T-helper 9 cell (primary cell): ENCODE measurements around the gene DOLPP1.

ENCODE experiments used
- DNase-seq: peaks from one replicate; pipeline ENCODE4 v3.0.0-alpha.2; 2020

Gene DOLPP1

GRCh38 chr9:129068110-129068509, 12.8 kb upstream of the DOLPP1 start:
- no peak for DNase-seq

GRCh38 chr9:129068990-129069861, 11.7 kb upstream of the DOLPP1 start:
- DNase-seq = peak; percentile 48

DNA sequence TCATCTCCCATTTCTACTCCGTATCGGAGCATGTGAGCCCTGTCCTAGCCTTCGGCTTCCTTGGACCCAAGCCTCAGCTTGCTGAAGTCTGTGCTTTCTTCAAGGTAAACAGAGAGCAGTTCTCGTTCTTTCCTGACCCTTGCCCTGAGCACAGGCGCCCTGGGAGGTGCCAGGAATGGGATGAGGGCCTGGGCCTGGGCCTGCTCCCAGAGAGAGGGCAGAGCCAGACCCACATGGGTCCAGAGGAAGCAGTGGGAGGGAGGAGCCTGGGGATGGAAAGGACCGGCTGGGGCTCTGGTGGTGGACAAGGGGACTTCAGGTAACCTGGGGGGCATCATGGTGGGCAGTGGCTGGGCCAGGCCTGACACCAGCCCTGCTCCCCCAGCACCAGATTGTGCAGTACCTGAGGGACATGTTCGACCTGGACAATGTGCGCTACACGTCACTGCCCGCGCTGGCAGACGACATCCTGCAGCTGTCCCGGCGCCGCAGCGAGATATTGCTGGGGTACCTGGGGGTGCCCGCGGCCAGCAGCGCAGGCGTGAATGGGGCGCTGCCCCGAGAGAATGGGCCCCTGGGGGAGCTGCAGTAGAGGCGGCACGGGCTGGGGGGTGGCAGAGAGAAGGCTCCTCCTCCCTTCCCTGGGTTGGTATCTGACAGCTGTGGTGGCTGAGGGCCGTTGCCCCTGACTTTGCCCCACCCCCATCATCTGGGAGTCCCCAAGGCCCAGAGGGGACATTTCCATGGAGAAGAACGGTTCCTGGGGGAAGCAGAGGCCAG, 10.9 kb upstream of the DOLPP1 start:
- DNase-seq = no peak

DNA sequence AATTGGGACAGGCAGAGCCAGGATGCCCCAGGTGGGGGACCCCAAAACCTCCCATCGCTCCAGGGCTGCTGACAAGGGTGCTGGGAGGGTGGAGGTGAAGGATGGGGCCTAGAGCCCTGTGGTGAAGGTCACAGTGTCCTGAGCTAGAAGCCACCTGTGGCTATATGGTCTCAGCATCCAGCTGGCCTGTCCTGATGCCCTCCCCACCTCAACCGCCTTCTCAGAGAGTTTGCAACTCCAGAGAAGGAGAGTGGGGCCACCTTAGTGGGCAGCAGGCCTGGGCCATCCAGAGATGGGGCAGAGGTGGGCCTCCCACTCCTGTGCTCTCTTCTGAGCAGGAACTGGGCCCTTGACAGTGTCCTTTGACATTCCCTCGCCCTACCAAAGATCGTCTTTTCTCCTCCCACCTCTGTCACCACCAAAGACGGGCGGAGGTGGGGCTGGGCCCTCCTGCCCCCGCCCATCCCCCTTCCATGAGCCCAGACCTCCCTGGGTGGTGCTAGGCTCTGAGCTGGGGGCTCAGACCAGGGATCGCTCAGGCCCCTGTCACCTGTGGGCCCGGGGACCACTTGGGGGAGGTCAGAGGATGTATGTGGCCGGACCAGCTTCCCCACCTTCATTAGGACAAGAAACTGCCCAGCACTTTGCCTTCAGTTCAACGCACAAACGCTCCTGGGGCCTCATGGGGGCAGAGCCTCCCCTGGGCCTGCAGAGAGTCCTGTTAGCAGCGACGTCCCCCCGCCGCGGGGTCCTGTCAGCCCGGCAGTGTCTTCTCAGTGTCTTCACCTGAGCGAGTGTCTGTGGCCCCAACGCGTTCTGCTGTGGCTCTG, 10.0 kb upstream of the DOLPP1 start:
- DNase-seq = no peak

DNA sequence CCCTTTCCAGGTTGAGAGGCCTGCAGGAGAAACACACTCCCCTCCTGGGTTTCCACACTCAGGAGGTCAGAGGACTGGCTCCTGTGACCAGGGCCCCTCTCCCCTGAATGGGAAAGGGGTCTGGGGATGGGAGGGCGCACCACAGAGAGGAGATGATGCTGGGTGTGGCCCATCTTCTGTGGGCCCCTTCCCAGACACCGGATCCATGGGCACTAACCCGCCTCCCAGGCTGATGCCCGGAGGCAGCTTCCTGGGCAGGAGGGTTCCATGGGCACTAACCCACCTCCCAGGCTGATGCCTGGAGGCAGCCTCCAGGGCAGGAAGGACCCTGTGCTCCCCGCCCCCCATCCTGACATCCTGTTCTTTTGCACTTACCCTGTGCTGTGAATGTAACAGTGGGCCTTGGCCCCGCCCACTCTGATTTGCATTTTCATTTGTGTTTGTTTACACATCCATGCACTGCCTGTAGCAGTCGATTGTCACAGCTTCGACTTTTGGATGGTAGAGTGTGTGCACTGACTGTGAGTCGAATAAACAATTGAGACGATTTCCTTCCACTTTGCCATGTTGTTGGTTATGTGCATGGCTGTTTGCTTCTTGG, 9.3 kb upstream of the DOLPP1 start:
- DNase-seq = no peak

GRCh38 chr9:129072171-129072570, 8.7 kb upstream of the DOLPP1 start:
- DNase-seq = no peak

DNA sequence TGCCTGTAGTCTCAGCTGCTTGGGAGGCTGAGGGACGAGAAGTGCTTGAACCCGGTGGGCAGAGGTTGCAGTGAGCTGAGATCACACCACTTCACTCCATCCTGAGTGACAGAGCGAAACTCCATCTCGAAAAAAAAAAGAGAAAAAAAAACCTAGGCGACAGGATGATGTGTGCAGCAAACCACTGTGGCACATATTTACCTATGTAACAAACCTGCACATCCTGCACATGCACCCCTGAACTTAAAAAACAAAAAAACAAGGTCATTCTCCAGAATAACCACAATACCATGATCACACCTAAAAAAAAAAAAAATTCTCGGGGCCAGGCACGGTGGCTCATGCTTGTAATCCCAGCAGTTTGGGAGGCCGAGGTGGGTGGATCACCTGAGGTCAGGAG, 7.5 kb upstream of the DOLPP1 start:
- DNase-seq = no peak

GRCh38 chr9:129074106-129074505, 6.8 kb upstream of the DOLPP1 start:
- no peak for DNase-seq

- DNase-seq = no peak
Measured at GRCh38 chr9:129075996-129076639, 4.8 kb upstream of the DOLPP1 start.

DNA sequence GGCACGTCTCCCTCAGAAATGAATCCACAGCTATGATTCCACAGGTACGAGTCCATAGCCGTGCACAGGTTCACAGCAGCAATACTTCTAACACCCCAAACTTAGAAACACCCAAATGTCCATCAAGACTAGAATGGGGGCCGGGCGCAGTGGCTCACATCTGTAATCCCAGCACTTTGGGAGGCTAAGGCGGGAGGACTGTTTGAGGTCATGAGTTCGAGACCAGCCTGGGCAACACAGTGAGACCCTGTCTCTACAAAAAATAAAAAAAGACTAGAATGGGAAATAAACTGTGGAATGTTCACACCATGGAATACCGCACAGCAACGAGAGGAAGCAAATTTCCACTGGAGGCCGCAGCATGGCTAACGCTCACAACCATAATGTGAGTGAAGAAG, 4.3 kb upstream of the DOLPP1 start:
- no peak for DNase-seq

DNA sequence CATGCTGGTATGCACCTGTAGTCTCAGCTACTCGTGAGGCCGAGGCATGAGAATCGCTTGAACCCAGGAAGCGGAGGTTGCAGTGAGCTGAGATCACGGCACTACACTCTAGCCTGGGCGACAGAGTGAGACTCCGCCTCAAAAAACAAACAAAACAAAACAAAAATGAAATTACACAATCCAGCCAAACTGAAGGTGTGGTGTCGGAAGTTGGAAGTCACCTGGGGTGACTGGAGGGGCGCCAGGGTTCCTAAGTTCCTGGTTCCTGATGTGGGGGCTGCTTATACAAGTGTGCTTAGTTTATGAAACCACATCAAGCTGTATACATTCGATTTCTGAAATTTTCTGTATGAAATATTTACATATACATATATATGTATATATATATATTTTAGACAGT, 3.7 kb upstream of the DOLPP1 start:
- DNase-seq = no peak

GRCh38 chr9:129078691-129079503, 2.0 kb upstream of the DOLPP1 start:
- DNase-seq = no peak

- DNase-seq = no peak
Measured at GRCh38 chr9:129079829-129080228, 1.1 kb upstream of the DOLPP1 start.

GRCh38 chr9:129080298-129080600, 662 bp upstream of the DOLPP1 start:
- DNase-seq = no peak

- no peak for DNase-seq
Measured at GRCh38 chr9:129081388-129081904, 535 bp downstream of the DOLPP1 start.

GRCh38 chr9:129084087-129084486, 3.2 kb downstream of the DOLPP1 start:
- DNase-seq = no peak

DNA sequence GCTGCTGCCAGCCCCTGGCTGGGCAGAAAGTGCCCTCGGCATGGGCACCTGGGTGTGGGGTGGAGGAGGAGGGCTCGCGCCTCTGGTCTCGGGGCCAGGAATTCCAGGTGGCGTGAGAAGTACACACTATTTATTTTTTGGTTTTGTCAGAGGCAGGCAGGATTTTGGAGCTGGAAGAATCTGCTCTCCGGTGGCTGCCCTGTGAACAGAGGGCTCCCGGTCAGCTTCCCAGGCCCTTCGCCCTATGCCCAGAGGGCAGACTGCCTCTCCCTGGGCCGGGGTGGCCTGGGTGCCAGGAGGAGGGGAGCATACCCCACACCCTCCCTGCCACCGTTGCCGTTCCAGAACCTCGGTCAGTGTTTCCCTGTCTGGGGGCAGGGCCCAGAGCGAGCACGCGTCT, 8.3 kb downstream of the DOLPP1 start:
- no peak for DNase-seq

GRCh38 chr9:129093602-129094386, 12.9 kb downstream of the DOLPP1 start:
- DNase-seq = no peak

GRCh38 chr9:129094387-129095169, 13.7 kb downstream of the DOLPP1 start:
- DNase-seq = no peak
